ENCODE data around the gene SSR3.
"Not testable (repeated sequence)": the region's sequence is repeated elsewhere in the genome, so short reads cannot be mapped to it uniquely, and the experiment has no call there.

Gene SSR3

GRCh38 chr3:156575641-156576040 is 20.7 kb upstream of the SSR3 start:
- DNase-seq: no peak

GRCh38 chr3:156569881-156570280 is 15.0 kb upstream of the SSR3 start:
- not testable (repeated sequence) for DNase-seq

GRCh38 chr3:156569016-156569415 is 14.1 kb upstream of the SSR3 start:
- not testable (repeated sequence) for DNase-seq

GRCh38 chr3:156563900-156564682 is 9.2 kb upstream of the SSR3 start:
- no peak for DNase-seq

GRCh38 chr3:156562486-156562885 is 7.6 kb upstream of the SSR3 start:
- DNase-seq: not testable (repeated sequence)

- DNase-seq: no peak
These were observed 6.6 kb upstream of the SSR3 start for GRCh38 chr3:156561533-156561932.

GRCh38 chr3:156559321-156559720 is 4.4 kb upstream of the SSR3 start:
- no peak for DNase-seq

- DNase-seq: no peak
These were observed 3.5 kb upstream of the SSR3 start for GRCh38 chr3:156558389-156558788.

GRCh38 chr3:156554515-156554841 is 439 bp downstream of the SSR3 start:
- DNase-seq: no peak

- no peak for DNase-seq
These were observed 1.1 kb downstream of the SSR3 start for GRCh38 chr3:156553705-156554356.

- no peak for DNase-seq
These were observed 1.9 kb downstream of the SSR3 start for GRCh38 chr3:156552973-156553372.

GRCh38 chr3:156551746-156552145 is 3.2 kb downstream of the SSR3 start:
- DNase-seq: no peak

GRCh38 chr3:156551261-156551660 is 3.7 kb downstream of the SSR3 start:
- DNase-seq: no peak

- no peak for DNase-seq
These were observed 6.0 kb downstream of the SSR3 start for GRCh38 chr3:156548902-156549301.

GRCh38 chr3:156548041-156548687 is 6.8 kb downstream of the SSR3 start:
- DNase-seq: no peak

- no peak for DNase-seq
These were observed 7.3 kb downstream of the SSR3 start for GRCh38 chr3:156547637-156548036.

- no peak for DNase-seq
These were observed 11.8 kb downstream of the SSR3 start for GRCh38 chr3:156543043-156543555.

- DNase-seq: no peak
These were observed 12.5 kb downstream of the SSR3 start for GRCh38 chr3:156542101-156543042.

- DNase-seq: no peak
These were observed 15.1 kb downstream of the SSR3 start for GRCh38 chr3:156539802-156540201.

- no peak for DNase-seq
These were observed 15.9 kb downstream of the SSR3 start for GRCh38 chr3:156539051-156539450.

GRCh38 chr3:156536524-156537316 is 18.2 kb downstream of the SSR3 start:
- DNase-seq: no peak

- no peak for DNase-seq
These were observed 19.1 kb downstream of the SSR3 start for GRCh38 chr3:156535798-156536197.

Measured in NCI-H2107 (cell line).